ENCODE measurements around the gene PDE10A.

Gene PDE10A

DNA sequence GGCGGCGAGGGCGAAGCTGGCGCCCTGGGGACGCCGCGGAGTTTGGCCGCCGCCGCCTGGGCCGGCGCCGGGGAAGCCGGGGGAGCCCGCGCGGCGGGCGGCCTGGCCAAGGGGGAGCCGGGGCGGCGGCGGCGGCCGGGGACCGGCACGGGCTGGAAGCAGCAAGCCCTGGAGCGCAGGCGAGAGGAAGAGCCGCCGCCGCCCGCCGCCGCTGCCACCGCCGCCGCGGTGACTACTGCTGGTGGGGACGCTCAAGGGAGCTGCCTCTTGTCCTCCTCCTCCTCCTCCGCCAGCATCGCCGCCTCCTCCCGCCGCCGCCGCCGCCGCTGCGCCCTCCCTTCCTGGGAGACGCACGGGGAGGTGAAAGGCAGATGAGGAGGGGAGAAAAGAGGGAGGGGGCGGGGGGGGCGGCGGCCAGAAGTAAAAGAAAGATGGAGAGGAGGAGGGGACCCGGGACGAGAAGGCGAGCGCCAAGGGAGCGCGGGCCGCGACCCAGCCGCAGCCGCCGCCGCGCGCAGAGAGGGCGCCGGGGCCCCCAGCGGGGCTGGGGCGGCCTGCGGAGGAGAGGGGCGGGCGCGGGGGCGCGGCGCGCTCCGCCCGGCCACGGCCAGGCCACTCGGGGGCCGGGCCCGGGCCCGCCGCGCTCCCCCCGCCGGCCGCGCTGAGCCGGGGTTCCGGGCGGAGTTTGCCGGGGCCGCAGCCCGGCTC lies 846 bp downstream of the PDE10A start:
- Histone ChIP-seq H3K36me3 (ENCODE audit: control insufficient read depth in 1 of 2, insufficient read depth in 2 of 2, low read length in 2 of 2) (no peaks in the 10 kb centered on the region), H3K4me1 (ENCODE audit: control insufficient read depth in 1 of 2, insufficient read depth in 2 of 2, low read length in 2 of 2) (peaks cover 4 to 30% of the 10 kb centered on the region in 2 donors), H3K4me3 (ENCODE audit: low read depth in 1 of 2, low read length in 2 of 2) (peak overlapping the region; percentile 46 to 76), H3K27me3 (ENCODE audit: low read depth, low read length) (peaks cover 25% of the 10 kb centered on the region), H3K27ac (ENCODE audit: low read length) (no peak overlapping the region), H3K9me3 (ENCODE audit: control insufficient read depth in 1 of 2, low read length in 2 of 2) (no peaks in the 10 kb centered on the region)

DNA sequence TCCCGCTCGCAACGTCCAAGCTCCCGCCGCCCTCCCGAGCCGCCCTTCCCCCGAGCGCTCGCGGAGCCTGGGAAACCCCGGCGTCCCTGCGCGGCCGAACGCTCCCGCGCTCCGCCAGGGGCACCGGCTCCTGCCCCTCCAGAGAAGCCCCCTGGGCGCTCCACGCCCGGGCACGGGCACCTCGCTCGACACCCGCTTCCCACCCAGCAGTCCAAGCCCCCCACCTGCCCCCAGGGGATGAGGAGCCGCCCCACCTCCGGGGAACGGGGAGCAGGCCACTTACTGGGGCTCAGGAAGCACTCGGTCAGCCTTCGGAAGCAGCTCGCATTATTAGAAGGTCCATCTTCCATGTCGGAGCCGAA lies 1.4 kb downstream of the PDE10A start:
- Histone ChIP-seq H3K4me1 (ENCODE audit: control insufficient read depth in 1 of 2, insufficient read depth in 2 of 2, low read length in 2 of 2) (peaks cover 4 to 30% of the 10 kb centered on the region in 2 donors), H3K36me3 (ENCODE audit: control insufficient read depth in 1 of 2, insufficient read depth in 2 of 2, low read length in 2 of 2) (no peaks in the 10 kb centered on the region), H3K27me3 (ENCODE audit: low read depth, low read length) (peaks cover 22% of the 10 kb centered on the region), H3K27ac (ENCODE audit: low read length) (no peak overlapping the region), H3K4me3 (ENCODE audit: low read depth in 1 of 2, low read length in 2 of 2) (peak overlapping the region; percentile 46 to 76), H3K9me3 (ENCODE audit: control insufficient read depth in 1 of 2, low read length in 2 of 2) (no peaks in the 10 kb centered on the region)

DNA sequence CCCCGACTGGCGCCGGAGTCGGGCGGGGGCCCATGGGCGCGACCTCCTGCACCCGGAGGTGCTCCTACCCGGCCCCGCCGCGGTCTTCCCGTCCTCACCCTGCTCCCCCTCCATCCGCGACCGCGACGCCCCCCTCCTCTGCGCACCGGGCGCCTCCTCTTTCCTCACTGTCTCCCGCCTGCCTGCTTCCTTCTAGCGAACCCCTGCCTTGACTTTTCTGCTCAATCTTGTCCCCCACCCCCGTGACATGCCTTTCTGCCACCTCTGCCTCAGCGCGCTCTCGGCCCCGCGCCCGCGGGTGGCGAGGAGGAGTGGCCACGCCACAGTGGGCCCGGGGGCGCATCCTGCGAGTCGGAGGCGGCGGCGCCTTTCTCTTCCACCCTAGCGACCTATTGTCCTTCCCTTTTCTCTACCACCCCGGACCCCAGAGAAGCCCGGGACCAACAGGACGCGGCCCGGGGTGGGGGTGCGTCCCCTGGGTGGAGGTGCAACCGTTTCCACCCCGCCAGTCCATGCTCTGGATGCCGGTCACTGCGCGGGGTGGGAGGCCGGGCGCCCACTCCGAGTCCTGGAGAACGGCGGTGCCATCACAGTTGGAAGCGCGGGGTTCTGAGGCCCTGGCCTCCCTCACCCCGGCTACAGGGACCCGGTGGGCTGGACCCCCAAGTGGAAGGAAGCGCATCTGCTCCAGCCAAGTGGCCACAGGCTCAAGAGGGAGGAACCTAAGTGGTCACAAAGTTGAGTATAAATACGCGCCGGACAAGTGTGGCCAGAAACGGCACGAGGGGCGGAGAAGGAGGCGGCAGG lies 2.0 kb downstream of the PDE10A start:
- Histone ChIP-seq H3K4me3 (ENCODE audit: low read depth in 1 of 2, low read length in 2 of 2) (peak overlapping the region; percentile 37 to 76), H3K36me3 (ENCODE audit: control insufficient read depth in 1 of 2, insufficient read depth in 2 of 2, low read length in 2 of 2) (no peaks in the 10 kb centered on the region), H3K27me3 (ENCODE audit: low read depth, low read length) (peaks cover 19% of the 10 kb centered on the region), H3K9me3 (ENCODE audit: control insufficient read depth in 1 of 2, low read length in 2 of 2) (no peaks in the 10 kb centered on the region), H3K27ac (ENCODE audit: low read length) (no peak overlapping the region), H3K4me1 (ENCODE audit: control insufficient read depth in 1 of 2, insufficient read depth in 2 of 2, low read length in 2 of 2) (peaks cover 4 to 30% of the 10 kb centered on the region in 2 donors)

DNA sequence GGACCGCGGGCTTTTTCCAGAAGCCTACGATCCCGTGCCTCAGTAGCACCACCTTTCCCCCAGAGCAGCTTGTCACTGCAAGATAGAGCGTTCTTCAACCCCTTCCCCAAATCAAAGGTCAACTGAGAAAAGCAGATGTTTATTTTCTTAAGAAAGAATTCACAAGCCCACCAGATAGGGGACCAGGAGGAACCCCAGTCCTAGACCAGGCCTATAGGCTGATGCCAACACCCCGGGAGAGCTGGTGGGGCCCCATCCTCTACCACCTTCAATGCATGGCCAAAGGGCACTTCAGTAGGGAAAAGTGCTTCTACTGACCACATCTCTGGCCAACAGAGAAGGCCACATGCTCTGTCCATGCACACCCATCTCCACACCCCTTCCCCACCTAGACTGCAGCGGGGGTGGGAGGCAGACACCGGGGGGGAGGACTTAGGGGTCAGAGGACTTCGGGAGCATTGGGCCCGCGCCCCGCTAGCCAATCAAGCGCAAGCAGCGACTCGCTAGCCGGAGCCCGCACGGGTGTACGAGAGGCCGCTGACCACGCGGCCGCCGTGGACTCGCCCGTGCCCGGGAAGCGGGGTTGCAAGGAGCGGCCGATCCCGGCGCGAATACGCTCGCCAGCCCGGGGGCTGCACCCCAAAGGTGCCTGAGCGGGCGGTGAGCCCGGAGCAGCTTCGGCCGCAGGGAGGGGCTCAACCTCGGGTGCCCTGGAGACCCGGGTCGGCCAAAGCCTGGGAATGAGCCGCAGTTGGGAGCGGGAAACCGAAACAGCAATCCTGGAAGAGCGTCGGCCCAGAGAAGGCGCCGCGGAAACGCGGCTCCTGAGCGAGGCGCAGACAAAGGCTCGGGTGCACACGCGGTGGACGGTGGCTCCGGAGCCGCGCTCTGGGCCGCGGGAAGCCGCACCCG lies 2.8 kb downstream of the PDE10A start:
- Histone ChIP-seq H3K36me3 (ENCODE audit: control insufficient read depth in 1 of 2, insufficient read depth in 2 of 2, low read length in 2 of 2) (no peaks in the 10 kb centered on the region), H3K27ac (ENCODE audit: low read length) (no peak overlapping the region), H3K4me1 (ENCODE audit: control insufficient read depth in 1 of 2, insufficient read depth in 2 of 2, low read length in 2 of 2) (peaks cover 4 to 30% of the 10 kb centered on the region in 2 donors), H3K4me3 (ENCODE audit: low read depth in 1 of 2, low read length in 2 of 2) (peak overlapping the region; percentile 42 to 76), H3K27me3 (ENCODE audit: low read depth, low read length) (peaks cover 14% of the 10 kb centered on the region), H3K9me3 (ENCODE audit: control insufficient read depth in 1 of 2, low read length in 2 of 2) (no peaks in the 10 kb centered on the region)

DNA sequence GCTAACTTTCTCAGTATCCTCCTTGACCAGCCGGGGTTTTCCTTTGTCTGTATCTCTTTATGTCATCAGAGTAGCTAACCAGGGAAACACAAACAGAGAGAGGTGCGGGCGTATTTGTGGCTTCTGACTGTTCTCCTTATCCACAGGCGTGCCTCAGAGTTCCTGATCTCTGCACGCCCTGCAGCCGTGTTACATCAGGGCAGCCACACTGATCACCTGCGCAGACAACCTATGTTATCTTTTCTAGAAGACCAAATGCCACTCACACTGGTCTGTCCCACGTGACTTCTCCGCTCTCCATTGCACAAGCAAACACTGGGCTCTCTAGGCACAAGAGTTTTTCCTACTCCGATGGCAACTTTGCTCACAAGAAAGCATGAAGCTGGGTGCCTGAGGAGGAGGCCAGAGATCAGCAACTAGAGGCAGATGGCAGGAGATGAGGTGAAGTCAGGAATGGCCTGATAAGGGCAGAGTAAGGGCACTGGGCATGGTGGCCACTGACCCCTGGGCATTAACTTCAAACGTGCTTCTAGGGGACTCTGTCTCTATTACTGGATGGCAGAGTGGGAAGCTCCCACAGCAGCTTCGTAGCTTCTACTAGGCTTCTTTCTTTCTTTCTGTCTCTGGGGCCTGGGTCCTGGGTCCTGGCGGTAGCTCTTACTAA lies 4.5 kb downstream of the PDE10A start:
- Histone ChIP-seq H3K27ac (ENCODE audit: low read length) (no peak overlapping the region), H3K36me3 (ENCODE audit: control insufficient read depth in 1 of 2, insufficient read depth in 2 of 2, low read length in 2 of 2) (no peaks in the 10 kb centered on the region), H3K4me3 (ENCODE audit: low read depth in 1 of 2, low read length in 2 of 2) (no peak overlapping the region), H3K27me3 (ENCODE audit: low read depth, low read length) (no peaks in the 10 kb centered on the region), H3K9me3 (ENCODE audit: control insufficient read depth in 1 of 2, low read length in 2 of 2) (no peaks in the 10 kb centered on the region), H3K4me1 (ENCODE audit: control insufficient read depth in 1 of 2, insufficient read depth in 2 of 2, low read length in 2 of 2) (peaks cover 0 to 21% of the 10 kb centered on the region in 2 donors)

DNA sequence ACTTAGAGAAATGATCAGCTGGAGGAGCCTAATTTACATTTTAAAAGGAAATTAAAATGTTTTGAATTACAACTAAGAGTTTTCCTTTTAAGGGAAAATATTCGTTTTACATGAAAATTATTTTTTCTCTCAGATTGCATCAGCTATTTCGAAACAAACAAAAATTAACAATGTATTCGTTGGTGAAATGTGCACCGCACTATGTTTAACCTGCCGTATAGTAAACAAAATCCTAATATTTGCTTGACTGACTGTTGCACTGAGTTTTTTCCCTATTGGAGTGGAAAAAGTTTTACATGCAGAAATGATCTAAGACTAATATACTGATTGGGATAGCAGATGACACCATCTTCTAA lies 5.7 kb downstream of the PDE10A start:
- Histone ChIP-seq H3K27ac (ENCODE audit: low read length) (no peak overlapping the region), H3K4me3 (ENCODE audit: low read depth in 1 of 2, low read length in 2 of 2) (no peak overlapping the region), H3K9me3 (ENCODE audit: control insufficient read depth in 1 of 2, low read length in 2 of 2) (no peaks in the 10 kb centered on the region), H3K4me1 (ENCODE audit: control insufficient read depth in 1 of 2, insufficient read depth in 2 of 2, low read length in 2 of 2) (peaks cover 0 to 17% of the 10 kb centered on the region in 2 donors), H3K27me3 (ENCODE audit: low read depth, low read length) (no peaks in the 10 kb centered on the region), H3K36me3 (ENCODE audit: control insufficient read depth in 1 of 2, insufficient read depth in 2 of 2, low read length in 2 of 2) (no peaks in the 10 kb centered on the region)

DNA sequence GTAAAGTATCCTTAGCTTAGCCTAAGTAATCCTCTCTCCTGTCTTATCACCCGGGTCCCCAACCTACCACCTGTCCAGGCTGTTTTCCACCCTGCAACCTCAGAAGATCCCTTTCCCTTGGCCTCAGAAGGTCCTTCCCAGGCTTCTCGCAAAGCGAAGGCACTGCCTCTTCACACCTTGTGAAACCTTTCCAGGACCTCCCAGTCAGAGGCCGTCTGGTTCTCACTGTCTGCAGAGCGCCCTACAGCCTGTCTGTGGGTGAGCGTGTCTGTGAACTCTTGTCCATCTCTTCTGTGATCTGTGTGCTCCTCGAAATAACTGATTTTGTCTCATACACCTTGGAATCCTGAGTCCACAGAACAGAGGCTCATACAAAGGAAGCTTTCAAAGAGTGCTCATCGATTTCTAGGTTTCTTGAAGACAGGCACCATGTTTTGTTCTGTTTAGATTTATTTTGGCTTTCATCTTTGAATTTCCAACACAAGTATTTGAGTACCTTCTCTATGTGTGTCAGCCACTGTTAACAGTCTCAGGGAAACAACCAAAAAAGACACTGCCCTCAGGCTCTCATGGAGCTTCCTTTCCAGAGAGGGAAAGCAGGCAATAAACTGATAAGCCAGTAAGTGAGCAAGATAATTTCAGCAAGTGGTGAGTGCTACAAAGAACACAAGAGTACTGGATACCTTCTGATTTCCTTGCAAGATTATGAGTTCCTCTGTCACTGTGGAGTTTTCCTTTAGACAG lies 6.3 kb downstream of the PDE10A start:
- Histone ChIP-seq H3K4me1 (ENCODE audit: control insufficient read depth in 1 of 2, insufficient read depth in 2 of 2, low read length in 2 of 2) (peaks cover 0 to 16% of the 10 kb centered on the region in 2 donors), H3K9me3 (ENCODE audit: control insufficient read depth in 1 of 2, low read length in 2 of 2) (no peaks in the 10 kb centered on the region), H3K27me3 (ENCODE audit: low read depth, low read length) (no peaks in the 10 kb centered on the region), H3K27ac (ENCODE audit: low read length) (no peak overlapping the region), H3K36me3 (ENCODE audit: control insufficient read depth in 1 of 2, insufficient read depth in 2 of 2, low read length in 2 of 2) (no peaks in the 10 kb centered on the region), H3K4me3 (ENCODE audit: low read depth in 1 of 2, low read length in 2 of 2) (no peak overlapping the region)

DNA sequence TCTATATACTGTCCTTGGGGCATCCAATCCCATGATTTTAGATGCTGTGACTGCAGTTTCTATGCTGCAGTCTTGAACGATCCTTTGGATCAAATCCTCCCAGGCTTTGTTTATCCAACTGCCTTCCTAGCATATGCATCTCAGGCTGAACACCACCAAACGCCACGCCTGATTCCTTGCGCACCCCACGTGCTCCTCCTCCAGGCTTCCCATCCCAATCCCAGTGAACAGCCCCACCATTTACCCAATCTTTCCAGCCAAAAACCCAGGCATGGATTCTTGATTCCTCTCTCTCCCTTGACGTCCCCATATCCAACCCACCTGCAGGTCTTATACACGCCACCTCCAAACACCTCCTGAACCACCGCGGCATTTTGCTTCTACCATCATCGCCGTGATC lies 7.8 kb downstream of the PDE10A start:
- Histone ChIP-seq H3K4me3 (ENCODE audit: low read depth in 1 of 2, low read length in 2 of 2) (no peak overlapping the region), H3K27me3 (ENCODE audit: low read depth, low read length) (no peaks in the 10 kb centered on the region), H3K4me1 (ENCODE audit: control insufficient read depth in 1 of 2, insufficient read depth in 2 of 2, low read length in 2 of 2) (peaks cover 0 to 1% of the 10 kb centered on the region in 2 donors), H3K9me3 (ENCODE audit: control insufficient read depth in 1 of 2, low read length in 2 of 2) (no peaks in the 10 kb centered on the region), H3K27ac (ENCODE audit: low read length) (no peak overlapping the region), H3K36me3 (ENCODE audit: control insufficient read depth in 1 of 2, insufficient read depth in 2 of 2, low read length in 2 of 2) (no peaks in the 10 kb centered on the region)

DNA sequence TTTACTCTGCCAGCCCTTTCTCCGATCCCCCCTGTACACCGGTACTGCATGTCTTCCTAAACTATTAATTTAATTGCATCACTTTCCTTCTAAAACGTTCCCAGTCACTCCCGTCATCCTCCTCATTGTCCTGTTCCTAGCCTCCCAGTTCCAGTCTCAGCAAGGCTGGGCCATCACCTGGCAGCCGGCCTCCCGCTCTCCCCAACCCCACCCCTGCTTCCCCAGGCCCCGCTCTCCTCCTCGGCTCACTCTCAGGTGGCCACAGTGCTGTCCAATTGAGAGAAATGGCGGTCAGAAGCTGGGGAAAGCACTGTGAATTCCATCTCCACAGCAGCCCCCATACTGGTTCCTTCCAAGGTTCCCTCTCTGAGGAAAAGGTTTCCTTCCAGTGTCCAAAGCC lies 8.9 kb downstream of the PDE10A start:
- Histone ChIP-seq H3K4me1 (ENCODE audit: control insufficient read depth in 1 of 2, insufficient read depth in 2 of 2, low read length in 2 of 2) (peaks cover 0 to under 1% of the 10 kb centered on the region in 2 donors), H3K9me3 (ENCODE audit: control insufficient read depth in 1 of 2, low read length in 2 of 2) (no peaks in the 10 kb centered on the region), H3K4me3 (ENCODE audit: low read depth in 1 of 2, low read length in 2 of 2) (no peak overlapping the region), H3K27me3 (ENCODE audit: low read depth, low read length) (no peaks in the 10 kb centered on the region), H3K36me3 (ENCODE audit: control insufficient read depth in 1 of 2, insufficient read depth in 2 of 2, low read length in 2 of 2) (no peaks in the 10 kb centered on the region), H3K27ac (ENCODE audit: low read length) (no peak overlapping the region)

DNA sequence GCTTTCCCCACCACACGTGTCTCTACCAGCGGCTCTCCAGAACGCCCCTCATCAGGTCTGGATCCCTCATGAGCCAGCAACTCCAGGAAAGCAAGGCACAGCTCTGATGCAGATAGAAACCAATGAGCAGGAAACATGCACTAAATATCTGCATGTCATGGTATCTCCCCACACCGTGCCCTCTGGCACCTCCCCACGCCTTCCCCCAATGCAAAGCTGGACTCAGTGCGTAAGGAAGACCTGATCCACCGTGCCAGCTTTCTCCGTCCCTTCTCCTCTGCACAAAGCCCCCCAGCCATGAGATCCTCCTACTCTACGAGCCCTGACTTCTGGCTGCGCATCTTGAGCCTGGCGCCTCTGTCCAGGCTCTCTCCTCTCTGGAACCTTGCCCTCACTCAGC lies 9.4 kb downstream of the PDE10A start:
- Histone ChIP-seq H3K9me3 (ENCODE audit: control insufficient read depth in 1 of 2, low read length in 2 of 2) (no peaks in the 10 kb centered on the region), H3K27ac (ENCODE audit: low read length) (no peak overlapping the region), H3K4me3 (ENCODE audit: low read depth in 1 of 2, low read length in 2 of 2) (no peak overlapping the region)

More for the DNA sequence above, 9.4 kb downstream of the PDE10A start:
- no peaks in the 10 kb centered on the region for H3K36me3 ChIP-seq (ENCODE audit: control insufficient read depth in 1 of 2, insufficient read depth in 2 of 2, low read length in 2 of 2)
- H3K4me1 ChIP-seq (ENCODE audit: control insufficient read depth in 1 of 2, insufficient read depth in 2 of 2, low read length in 2 of 2) = peaks cover 0 to 6% of the 10 kb centered on the region in 2 donors
- no peaks in the 10 kb centered on the region for H3K27me3 ChIP-seq (ENCODE audit: low read depth, low read length)

Data from muscle layer of duodenum (tissue), 2 donors.